Activated CD4-positive, alpha-beta T cell treated with anti-CD3 and anti-CD28 coated beads for 48 hours (primary cell): Measurements from ENCODE around the gene IFI27L1.
A peak's percentile ranks its signal among the peaks of the same experiment; 100 is the strongest.

Experiments
- DNase-seq: peaks from one replicate; pipeline ENCODE4 v3.0.0-alpha.2; 2020

Gene IFI27L1

GRCh38 chr14:94115631-94116030, 34.5 kb downstream of the IFI27L1 start:
- no peak for DNase-seq

DNA sequence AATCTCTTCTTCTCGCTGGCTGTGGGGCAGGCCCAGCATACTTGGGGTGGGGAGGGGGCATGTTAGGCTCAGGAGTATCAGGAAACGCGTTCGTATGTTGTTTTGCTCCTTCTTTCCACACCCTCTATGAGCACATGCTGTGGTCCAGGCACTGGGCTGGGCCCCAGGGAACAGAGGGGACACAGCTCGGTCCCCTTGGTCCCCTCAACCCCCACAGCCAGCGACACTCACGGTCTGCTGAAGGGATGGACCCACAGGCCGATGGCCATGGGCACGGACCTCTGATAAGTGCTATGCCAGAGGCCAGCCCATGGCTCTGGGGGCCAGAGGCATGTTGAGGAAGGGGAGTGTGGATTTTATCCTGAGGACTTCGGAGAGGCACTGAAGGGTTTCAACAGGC, 35.6 kb downstream of the IFI27L1 start:
- no peak for DNase-seq

DNA sequence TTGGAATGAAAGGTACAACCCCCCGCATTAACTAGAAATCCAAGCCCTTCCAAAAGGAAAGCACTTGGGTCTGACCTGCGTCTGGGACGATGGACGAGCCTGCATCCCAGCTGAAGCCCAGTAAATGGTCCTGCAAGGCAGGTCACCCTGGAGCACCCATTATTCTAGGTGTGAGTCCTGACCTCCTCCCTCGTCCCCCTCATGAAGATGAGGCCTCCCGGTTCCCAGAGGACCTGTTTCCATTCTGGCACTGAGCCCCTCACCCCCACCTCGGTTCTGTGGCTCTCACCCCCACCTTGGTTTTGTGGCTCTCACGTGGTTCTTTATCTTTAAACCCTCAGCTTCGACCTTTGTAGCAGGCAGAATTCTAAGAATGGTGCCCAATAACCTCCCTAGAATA, 36.7 kb downstream of the IFI27L1 start:
- DNase-seq, result no peak

GRCh38 chr14:94119071-94119470, 38.0 kb downstream of the IFI27L1 start:
- DNase-seq, result no peak

GRCh38 chr14:94120667-94121340, 39.7 kb downstream of the IFI27L1 start:
- DNase-seq, result no peak

GRCh38 chr14:94121485-94121884, 40.4 kb downstream of the IFI27L1 start:
- DNase-seq, result no peak

- no peak for DNase-seq
These were observed 41.3 kb downstream of the IFI27L1 start for GRCh38 chr14:94122438-94122837.

DNA sequence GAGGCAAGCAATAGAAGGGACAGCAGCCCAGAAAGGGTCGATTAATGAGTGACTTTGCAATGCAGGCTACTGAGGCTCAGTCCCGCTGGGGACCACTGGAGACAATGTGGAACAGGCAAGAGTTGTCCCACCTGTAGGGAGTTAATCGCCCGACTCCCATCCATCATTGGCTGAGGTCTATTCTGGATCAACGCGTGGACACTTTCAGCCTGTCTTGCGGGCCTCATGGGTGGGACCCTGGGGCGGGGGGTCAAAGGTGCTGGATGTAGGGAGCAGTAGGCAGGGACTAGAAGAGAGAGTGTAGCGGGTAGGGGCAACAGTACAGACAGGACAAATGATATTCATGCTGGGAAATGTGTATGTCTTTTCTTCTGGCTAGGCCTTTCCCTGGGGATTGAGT, 42.2 kb downstream of the IFI27L1 start:
- no peak for DNase-seq

DNA sequence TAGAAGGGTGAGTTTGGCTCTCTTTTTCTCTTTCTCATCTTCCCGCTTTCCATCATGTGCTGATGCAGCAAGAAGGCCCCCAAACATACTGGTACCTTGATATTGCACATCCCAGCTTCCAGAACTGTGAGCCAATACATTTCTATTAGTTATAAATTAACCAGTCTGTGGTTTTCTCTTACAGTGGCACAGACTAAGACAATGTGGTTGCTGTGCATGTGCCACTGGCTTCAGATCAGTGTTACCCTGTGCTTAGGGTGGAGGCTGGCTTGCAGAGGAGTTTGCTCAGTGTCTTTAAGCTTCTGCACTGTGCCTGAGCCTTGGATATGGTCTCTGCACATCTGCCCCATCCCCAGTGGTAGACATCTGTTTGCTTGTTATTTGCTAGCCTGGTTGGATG, 42.8 kb downstream of the IFI27L1 start:
- no peak for DNase-seq

- no peak for DNase-seq
These were observed 43.7 kb downstream of the IFI27L1 start for GRCh38 chr14:94124582-94125377.

- DNase-seq, result no peak
These were observed 44.7 kb downstream of the IFI27L1 start for GRCh38 chr14:94125659-94126418.

GRCh38 chr14:94126419-94126677, 45.2 kb downstream of the IFI27L1 start:
- no peak for DNase-seq

GRCh38 chr14:94126800-94127199, 45.7 kb downstream of the IFI27L1 start:
- no peak for DNase-seq

DNA sequence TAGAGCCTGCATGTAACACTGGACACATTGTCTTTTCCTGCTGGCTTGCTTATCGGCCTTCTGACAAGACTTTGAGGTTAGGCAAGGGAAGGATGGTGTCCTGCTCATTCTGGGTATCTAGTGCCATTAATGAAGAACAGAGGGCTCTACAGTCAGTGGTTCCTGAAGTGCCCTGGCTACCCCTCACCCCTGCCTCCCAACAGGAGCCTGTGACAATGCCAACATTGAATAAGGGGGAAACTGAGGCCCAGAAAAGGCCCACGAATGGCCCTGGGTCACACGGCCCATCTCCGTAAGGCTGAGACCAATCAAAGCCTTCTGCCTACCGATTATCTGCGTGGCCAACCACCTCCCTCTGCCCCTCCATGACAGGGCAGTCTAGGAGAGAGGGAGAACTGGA, 46.2 kb downstream of the IFI27L1 start:
- no peak for DNase-seq

DNA sequence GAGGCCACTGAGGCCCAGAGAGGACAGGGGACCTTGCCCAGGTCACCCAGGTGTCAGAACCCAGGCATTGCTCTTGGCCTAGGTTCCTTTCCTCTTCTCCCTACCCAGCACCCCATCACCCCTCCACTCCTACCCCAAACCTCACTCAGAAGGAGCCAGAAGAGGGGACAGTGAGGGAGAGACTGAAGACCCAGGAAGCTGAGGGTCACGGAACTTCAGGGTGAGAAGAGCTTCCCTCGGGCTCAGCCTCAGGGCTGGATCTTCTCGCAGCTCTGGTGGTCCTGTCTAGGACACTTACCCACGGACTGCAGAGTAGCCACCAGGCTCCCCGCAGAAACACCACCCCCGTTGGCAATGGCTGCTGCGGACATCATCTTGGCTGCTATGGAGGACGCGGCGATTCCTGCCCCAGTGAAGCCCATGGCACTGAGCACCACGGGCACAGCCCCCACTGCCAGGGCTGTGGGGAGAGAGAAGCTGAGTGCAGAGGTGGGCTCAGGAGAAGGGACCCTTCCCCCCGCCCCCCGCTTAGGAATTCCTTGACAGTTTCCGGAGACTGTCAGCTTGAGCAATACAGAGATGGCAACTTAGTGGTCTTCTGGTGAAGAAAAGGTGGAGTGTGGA, 47.2 kb downstream of the IFI27L1 start:
- DNase-seq, result no peak

- DNase-seq, result peak; percentile 78
These were observed 48.1 kb downstream of the IFI27L1 start, which contains the start of gene IFI27L2 for GRCh38 chr14:94129111-94129757. IFI27L2 (minus strand) TSS chr14:94129604; CDS start chr14:94129564, 40 bp downstream.

DNA sequence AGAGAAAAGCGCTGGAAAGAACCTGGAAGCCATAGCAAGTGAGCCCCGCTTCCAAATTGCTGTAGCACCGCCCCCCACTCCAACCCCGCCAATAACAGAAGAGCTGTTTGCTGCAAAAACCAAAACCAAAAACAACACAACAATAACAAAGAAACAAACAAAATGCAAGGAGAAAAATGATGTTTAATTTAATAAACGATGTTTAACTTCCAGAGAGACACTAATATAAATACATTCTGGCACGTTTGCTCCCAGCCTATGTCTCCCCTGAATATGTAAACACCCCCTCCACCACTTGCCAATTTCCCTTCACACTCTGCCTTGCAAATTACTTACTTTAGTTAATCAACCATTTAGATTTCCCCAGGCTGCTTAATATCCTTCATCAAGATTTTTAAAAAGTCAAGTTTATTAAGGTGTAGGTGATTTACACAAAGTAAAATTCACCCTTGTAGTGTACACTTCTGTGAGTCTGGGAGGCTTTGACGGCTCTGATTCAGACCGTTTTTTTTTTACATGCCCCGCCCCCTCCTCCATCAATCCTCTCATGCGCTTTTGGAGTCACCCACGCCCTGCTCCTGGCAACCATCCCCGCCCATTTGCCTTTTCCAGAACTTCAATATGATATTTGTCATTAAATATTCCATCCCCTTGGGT, 48.8 kb downstream of the IFI27L1 start:
- DNase-seq, result peak; percentile 45

DNA sequence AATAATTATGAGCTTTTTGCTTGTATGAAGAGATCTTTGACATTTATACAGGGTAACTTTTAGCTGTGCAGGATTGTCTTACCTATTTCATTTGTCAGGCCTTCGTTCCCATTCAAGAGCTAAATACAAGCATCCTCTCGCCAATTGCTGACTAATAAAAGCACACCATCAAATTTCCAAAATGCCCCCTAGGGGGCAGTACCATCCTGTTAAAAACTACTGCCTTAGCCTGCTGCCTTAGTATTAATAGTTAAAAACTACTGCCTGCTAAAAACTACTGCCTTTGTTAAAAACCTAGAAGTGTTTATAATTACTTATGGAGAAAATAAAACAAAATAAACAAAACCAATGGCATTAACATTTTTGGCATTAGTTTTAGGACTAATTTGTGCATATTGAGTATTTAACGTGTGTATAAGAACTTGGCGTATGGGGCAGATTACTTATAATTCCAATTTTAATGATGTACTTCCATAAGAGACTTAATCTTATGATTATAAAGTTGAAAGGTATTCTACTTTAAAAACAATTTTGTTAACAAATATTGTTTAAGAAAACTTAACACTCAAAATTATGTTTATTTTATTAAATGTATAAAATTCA, 51.3 kb downstream of the IFI27L1 start:
- peak; percentile 73 for DNase-seq

- DNase-seq, result no peak
These were observed 54.4 kb downstream of the IFI27L1 start for GRCh38 chr14:94135476-94135875.

GRCh38 chr14:94136575-94137331, 55.6 kb downstream of the IFI27L1 start:
- peak; percentile 92 for DNase-seq

GRCh38 chr14:94138251-94138650, 57.1 kb downstream of the IFI27L1 start:
- no peak for DNase-seq
